Adrenal gland (tissue), 12 donors: Measurements from ENCODE around the gene IMPDH2. TPM values are rescaled to one million over a fixed set of nuclear protein-coding genes. Genes with fewer than 3 reads are reported as not detected.
A peak's percentile ranks its signal among the peaks of the same experiment; 100 is the strongest.

Source experiments
- DNase-seq, 7 donors: peaks; one replicate each; pipeline ENCODE4 v3.0.0-alpha.2; 2019 to 2020
- H3K27ac ChIP-seq, 5 donors: fragments of 200-600 bp; sonication (generic) in 4 of 5; 1 replicate in 3 of 5; 2 replicates in 2 of 5; pipeline versions ENCODE4 v1.5.1 to v1.8.0; 2016 to 2020; ENCODE audit warnings: mild to moderate bottlenecking in 1 of 5
- H3K27me3 ChIP-seq: fragments of 200-600 bp; 2 replicates; pipeline ENCODE4 v1.8.0; 2021
- H3K36me3 ChIP-seq, 2 donors: fragments of 200-600 bp; replicated peaks in 1 of 2; 1 replicate in 1 of 2; 2 replicates in 1 of 2; pipeline versions ENCODE4 v1.5.1 to v1.8.0; 2018 to 2022
- H3K4me1 ChIP-seq, 2 donors: fragments of 200-600 bp; replicated peaks in 1 of 2; 1 replicate in 1 of 2; 2 replicates in 1 of 2; pipeline versions ENCODE4 v1.5.1 to v1.8.0; 2018 to 2021
- H3K4me3 ChIP-seq, 4 donors: fragments of 200-600 bp; sonication (generic) in 3 of 4; one replicate each; pipeline ENCODE4 v1.5.1; 2016 to 2018
- H3K9me3 ChIP-seq, 3 donors: fragments of 200-600 bp; sonication (generic) in 1 of 3; replicated peaks in 1 of 3; 1 replicate in 2 of 3; 2 replicates in 1 of 3; pipeline versions ENCODE4 v1.5.1 to v1.8.0; 2016 to 2021
- POLR2A ChIP-seq, 2 donors: fragments of 450-650 bp; IDR thresholded peaks; one replicate each; pipeline ENCODE4 v1.6.1; 2017; ENCODE audit warnings: antibody characterized with exemption in 2 of 2, mild to moderate bottlenecking in 2 of 2, moderate library complexity in 1 of 2
- WGBS, 4 donors: extraction: QIAGEN DNeasy Blood & Tissue Kit in 2 of 4; methylation state at CpG; one replicate each; pipeline versions ENCODE4 v1.1.5 to v1.1.7; 2013 to 2017; 5-methylcytosine and 5-hydroxymethylcytosine counted together
- intact Hi-C, 2 donors: fragments of 100-400 bp; cut with DNase I; formaldehyde crosslinking; loops; one replicate each; pipeline versions ENCODE4 v1.14.1 to v1.15.0; 2022 to 2023
- polyA plus RNA-seq, 3 donors: library from polyadenylated mRNA; stranded (reverse); fragments of 200-250 nt in 2 of 3; fragments of 350-450 nt in 1 of 3; fragmentation: Illumina TruSeq in 1 of 3; extraction: RNeasy Lipid Tissue Mini Kit (QIAGEN cat#74804) in 1 of 3; gene quantifications; one replicate each; pipeline ENCODE4 v1.2.3, GENCODE V29; 2013 to 2014
- total RNA-seq, 9 donors: library from RNA; depleted of rRNA in 4 of 9; stranded (reverse); fragments of >200 nt in 4 of 9; fragments of 120-200 nt in 1 of 9; fragmentation: NEBNext Ultra II Directional in 1 of 9; extraction: Animal tissue kit (Norgen Biotek cat#: 25700) in 1 of 9; gene quantifications; one replicate each; pipeline versions ENCODE4 v1.1.0 to v1.2.4, GENCODE V29; 2013 to 2023
- TF ChIP-seq, protein P1 (sequence below), 6 experiments: fragments of 450-650 bp in 4 of 6; fragments of 200-600 bp in 2 of 6; sonication (generic) in 1 of 6; IDR thresholded peaks; 1 replicate in 5 of 6; 2 replicates in 1 of 6; pipeline versions ENCODE4 v1.5.1 to v1.8.0; 2016 to 2021; ENCODE audit warnings: antibody characterized with exemption in 6 of 6, mild to moderate bottlenecking in 2 of 6, moderate library complexity in 1 of 6
- donor health status: healthy with polysubstance abuse.
- donor health status: Bipolar disorder and iron deficiency.
- donor health status: DM: yes; HTN: yes; CAD: no.
- donor health status: DM: no; HTN: no; CAD: no.
- donor health status: DM: no; HTN: no; CAD: no.
- donor health status: DM: yes; HTN: yes; CAD: no.

IMPDH2 gene
- total and polyA plus RNA-seq, 12 donors, result 113 to 225 (median 141) TPM

DNA sequence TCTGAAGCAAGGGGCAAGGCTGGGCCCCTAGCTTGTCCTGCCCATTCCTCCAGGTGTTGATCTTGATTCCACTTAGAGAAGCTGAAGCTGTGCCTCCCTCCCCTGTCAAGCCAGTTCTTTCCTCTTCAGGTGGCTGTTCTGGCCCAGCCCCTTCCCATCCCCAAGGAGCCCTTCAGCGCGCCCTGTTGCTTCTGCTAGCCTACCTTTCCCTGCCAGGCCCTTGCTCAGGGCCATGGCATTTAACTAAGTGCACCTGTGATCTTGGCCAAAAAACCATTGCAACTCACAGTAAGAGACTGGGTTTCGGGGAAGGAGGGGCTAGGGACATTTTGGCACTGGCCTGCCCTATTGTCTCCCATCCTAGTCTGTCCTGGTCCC, 23.9 kb downstream of the IMPDH2 start:
- intact Hi-C loops, result no loop called here

DNA sequence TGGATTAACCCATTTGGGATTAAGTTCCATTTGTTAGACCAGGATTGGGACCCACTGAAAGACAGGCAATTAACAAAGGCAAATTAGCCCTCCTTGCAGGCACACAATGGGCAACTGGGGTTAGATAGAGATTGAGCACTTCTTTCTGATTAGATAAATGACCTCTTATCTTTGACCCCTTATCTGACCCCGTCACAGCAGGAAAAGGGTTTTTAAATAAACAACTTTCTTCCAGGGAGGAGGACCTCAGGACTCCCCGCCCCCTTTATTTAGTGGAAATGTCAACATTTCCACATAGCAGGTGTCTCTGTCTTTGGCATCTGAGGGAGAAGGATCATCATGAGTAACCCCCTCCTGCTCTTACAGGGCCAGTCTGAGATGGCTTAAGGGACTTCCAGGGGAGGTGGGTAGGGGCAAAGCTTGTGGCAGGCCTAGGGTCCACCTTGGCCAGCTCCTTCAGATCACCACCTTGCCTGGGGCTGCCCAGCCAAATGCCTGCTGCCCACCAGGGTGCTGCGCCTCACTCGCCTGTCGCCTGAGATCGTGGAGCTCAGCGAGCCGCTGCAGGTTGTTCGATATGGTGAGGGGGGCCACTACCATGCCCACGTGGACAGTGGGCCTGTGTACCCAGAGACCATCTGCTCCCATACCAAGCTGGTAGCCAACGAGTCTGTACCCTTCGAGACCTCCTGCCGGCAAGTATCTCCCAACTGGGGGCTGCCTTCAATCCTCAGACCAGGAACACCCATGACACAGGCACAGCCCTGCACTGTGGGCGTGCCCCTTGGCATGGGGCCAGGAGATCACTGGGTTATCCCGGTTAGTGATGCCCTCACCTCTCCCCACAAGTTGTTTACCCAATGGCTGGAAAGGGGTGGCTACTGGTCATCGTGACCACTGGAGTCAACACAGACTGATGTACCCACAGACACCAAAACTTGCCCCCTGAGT, 24.6 kb downstream of the IMPDH2 start:
- no peaks in the 10 kb centered on the region for H3K36me3 ChIP-seq
- no peak overlapping the region for H3K27ac ChIP-seq
- TF ChIP-seq POLR2A (IDR thresholded peaks at IDR 0.05), result no peak
- TF ChIP-seq, protein P1, sequence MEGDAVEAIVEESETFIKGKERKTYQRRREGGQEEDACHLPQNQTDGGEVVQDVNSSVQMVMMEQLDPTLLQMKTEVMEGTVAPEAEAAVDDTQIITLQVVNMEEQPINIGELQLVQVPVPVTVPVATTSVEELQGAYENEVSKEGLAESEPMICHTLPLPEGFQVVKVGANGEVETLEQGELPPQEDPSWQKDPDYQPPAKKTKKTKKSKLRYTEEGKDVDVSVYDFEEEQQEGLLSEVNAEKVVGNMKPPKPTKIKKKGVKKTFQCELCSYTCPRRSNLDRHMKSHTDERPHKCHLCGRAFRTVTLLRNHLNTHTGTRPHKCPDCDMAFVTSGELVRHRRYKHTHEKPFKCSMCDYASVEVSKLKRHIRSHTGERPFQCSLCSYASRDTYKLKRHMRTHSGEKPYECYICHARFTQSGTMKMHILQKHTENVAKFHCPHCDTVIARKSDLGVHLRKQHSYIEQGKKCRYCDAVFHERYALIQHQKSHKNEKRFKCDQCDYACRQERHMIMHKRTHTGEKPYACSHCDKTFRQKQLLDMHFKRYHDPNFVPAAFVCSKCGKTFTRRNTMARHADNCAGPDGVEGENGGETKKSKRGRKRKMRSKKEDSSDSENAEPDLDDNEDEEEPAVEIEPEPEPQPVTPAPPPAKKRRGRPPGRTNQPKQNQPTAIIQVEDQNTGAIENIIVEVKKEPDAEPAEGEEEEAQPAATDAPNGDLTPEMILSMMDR (IDR thresholded peaks at IDR 0.05), result no peak
- H3K27me3 ChIP-seq, result no peaks in the 10 kb centered on the region
- no peak overlapping the region for H3K4me3 ChIP-seq
- WGBS, 4 donors, result 85 to 92% (median 91%) methylated on average over 5 to 16 of the region's 16 CpGs
- DNase-seq, result peak in 1 of 7 donors; percentile 64
- no peaks in the 10 kb centered on the region for H3K9me3 ChIP-seq
- peaks cover 9 to 20% of the 10 kb centered on the region in 2 donors for H3K4me1 ChIP-seq
- intact Hi-C loops, result no loop called here

More for the DNA sequence above, 23.9 kb downstream of the IMPDH2 start:
- no peak for DNase-seq
- Histone ChIP-seq H3K4me1 (peaks cover 9 to 20% of the 10 kb centered on the region in 2 donors), H3K27ac (no peak overlapping the region), H3K27me3 (no peaks in the 10 kb centered on the region), H3K9me3 (no peaks in the 10 kb centered on the region), H3K36me3 (no peaks in the 10 kb centered on the region), H3K4me3 (no peak overlapping the region)
- 97 to 100% (median 97%) methylated on average over 3 of the region's 3 CpGs; no CpG with 5 or more reads in 1 of the 4 donors for WGBS, 4 donors
- TF ChIP-seq POLR2A (IDR thresholded peaks at IDR 0.05), result no peak
- TF ChIP-seq, protein P1 (IDR thresholded peaks at IDR 0.05), result no peak

GRCh38 chr3:49001155-49001554, 28.0 kb downstream of the IMPDH2 start:
- H3K27ac ChIP-seq, result peak overlapping the region in 1 of 5 donors; percentile 8
- DNase-seq, result no peak
- intact Hi-C loops, result no loop called here
- H3K27me3 ChIP-seq, result no peaks in the 10 kb centered on the region
- no peaks in the 10 kb centered on the region for H3K9me3 ChIP-seq
- no peak overlapping the region for H3K4me3 ChIP-seq
- TF ChIP-seq POLR2A (IDR thresholded peaks at IDR 0.05), result no peak
- TF ChIP-seq, protein P1 (IDR thresholded peaks at IDR 0.05), result no peak
- 89 to 97% (median 93%) methylated on average over 3 to 6 of the region's 6 CpGs for WGBS, 4 donors
- peaks cover 0 to 10% of the 10 kb centered on the region in 2 donors for H3K36me3 ChIP-seq
- peaks cover 0 to 2% of the 10 kb centered on the region in 2 donors for H3K4me1 ChIP-seq

GRCh38 chr3:48999085-48999858, 29.9 kb downstream of the IMPDH2 start:
- intact Hi-C loops, result no loop called here
- WGBS, 4 donors, result 73 to 90% (median 88%) methylated on average over 4 to 8 of the region's 8 CpGs
- Histone ChIP-seq H3K9me3 (no peaks in the 10 kb centered on the region), H3K4me3 (no peak overlapping the region), H3K4me1 (no peaks in the 10 kb centered on the region), H3K27me3 (no peaks in the 10 kb centered on the region), H3K27ac (peak overlapping the region in 1 of 5 donors; percentile 52), H3K36me3 (peaks cover 0 to 11% of the 10 kb centered on the region in 2 donors)
- DNase-seq, result no peak
- TF ChIP-seq, protein P1 (IDR thresholded peaks at IDR 0.05), result no peak
- no peak for TF ChIP-seq POLR2A (IDR thresholded peaks at IDR 0.05)
